ENCODE data around the gene GYPC.

- TF ChIP-seq CTCF (IDR thresholded peaks at IDR 0.05): no peak
- TF ChIP-seq POLR2A (IDR thresholded peaks at IDR 0.05): no peak
Observed at GRCh38 chr2:126675637-126676036, 19.7 kb downstream of the GYPC start.
